CD8-positive, alpha-beta memory T cell (primary cell): ENCODE data around the gene CCR1. TPM values are rescaled to one million over a fixed set of nuclear protein-coding genes. Genes with fewer than 3 reads are reported as not detected.
A peak's percentile ranks its signal among the peaks of the same experiment; 100 is the strongest.

ENCODE experiments used
- CTCF ChIA-PET: fragments of 350-600 bp; sonication (Branson Sonifier 250); formaldehyde crosslinking; loops from one replicate; lab custom pipeline; 2021; ENCODE audit warnings: antibody characterized with exemption; lab: Charles Lee
- POLR2A ChIA-PET: fragments of 350-600 bp; sonication (Branson Sonifier 250); formaldehyde crosslinking; loops from one replicate; lab custom pipeline; 2021; ENCODE audit warnings: antibody characterized with exemption; lab: Charles Lee
- DNase-seq, 5 donors: peaks; one replicate each; pipeline versions ENCODE4 v3.0.0 to v3.0.0-alpha.2; 2020 to 2022; ENCODE audit warnings: mixed read lengths in 1 of 5
- H3K27ac ChIP-seq: one replicate; pipeline ENCODE4 v1.7.0; 2013; ENCODE audit warnings: low read depth, mild to moderate bottlenecking, low read length, moderate library complexity
- H3K27me3 ChIP-seq: 2 replicates; pipeline ENCODE4 v1.7.0; 2013; ENCODE audit warnings: low read length, mild to moderate bottlenecking; ENCODE audit not compliant: insufficient read depth, poor library complexity, severe bottlenecking
- H3K36me3 ChIP-seq: 2 replicates; pipeline ENCODE4 v1.7.0; 2013; ENCODE audit warnings: mild to moderate bottlenecking, low read length, moderate library complexity; ENCODE audit not compliant: insufficient read depth
- H3K4me1 ChIP-seq: 2 replicates; pipeline ENCODE4 v1.7.0; 2013; ENCODE audit warnings: mild to moderate bottlenecking, low read length, moderate library complexity; ENCODE audit not compliant: insufficient read depth
- H3K4me3 ChIP-seq: 2 replicates; pipeline ENCODE4 v1.7.0; 2013; ENCODE audit warnings: mild to moderate bottlenecking, low read length
- H3K9me3 ChIP-seq: 2 replicates; pipeline ENCODE4 v1.7.0; 2013; ENCODE audit warnings: mild to moderate bottlenecking, low read length
- H3K27ac Mint-ChIP-seq, 8 donors: one replicate each; pipeline ENCODE4 v1.8.0; 2020 to 2021; ENCODE audit warnings: mixed read lengths in 8 of 8, mild to moderate bottlenecking in 6 of 8, inconsistent platforms in 3 of 8, moderate library complexity in 3 of 8
- H3K27me3 Mint-ChIP-seq, 2 donors: one replicate each; pipeline ENCODE4 v1.8.0; 2020 to 2021; ENCODE audit warnings: mixed read lengths in 2 of 2, mild to moderate bottlenecking in 1 of 2, moderate library complexity in 1 of 2
- H3K36me3 Mint-ChIP-seq, 3 donors: one replicate each; pipeline ENCODE4 v1.8.0; 2020 to 2021; ENCODE audit warnings: mixed read lengths in 3 of 3, inconsistent platforms in 1 of 3, mild to moderate bottlenecking in 1 of 3
- H3K4me1 Mint-ChIP-seq, 3 donors: one replicate each; pipeline ENCODE4 v1.8.0; 2020 to 2021; ENCODE audit warnings: mixed read lengths in 3 of 3, inconsistent platforms in 1 of 3, mild to moderate bottlenecking in 1 of 3
- H3K4me3 Mint-ChIP-seq, 7 donors: one replicate each; pipeline ENCODE4 v1.8.0; 2020 to 2021; ENCODE audit warnings: mixed read lengths in 7 of 7, mild to moderate bottlenecking in 6 of 7, moderate library complexity in 4 of 7, inconsistent platforms in 2 of 7
- H3K9me3 Mint-ChIP-seq, 5 donors: one replicate each; pipeline ENCODE4 v1.8.0; 2020 to 2022; ENCODE audit warnings: mixed read lengths in 5 of 5, mild to moderate bottlenecking in 3 of 5, moderate library complexity in 2 of 5, inconsistent platforms in 1 of 5
- polyA plus RNA-seq: library from polyadenylated mRNA; unstranded; fragments of 300-500 nt; fragmentation: Illumina TruSeq; gene quantifications from one replicate; pipeline ENCODE4 v1.2.3, GENCODE V29; 2021
- total RNA-seq, 2 experiments: library from RNA; stranded (reverse); gene quantifications; one replicate each; pipeline ENCODE4 v1.2.3, GENCODE V29; 2021

Gene CCR1
- total and polyA plus RNA-seq, 3 experiments from 2014 or later, result 1.5 to 10.8 (median 1.8) TPM

GRCh38 chr3:46200211-46200610 is 7.9 kb downstream of the CCR1 start:
- H3K27ac ChIP-seq, result no peak overlapping the region
- Mint-ChIP-seq H3K27ac (peak overlapping the region in 4 of 8 donors; percentile 3 to 85 (median 44)), H3K4me1 (peaks cover 5 to 11% (median 10%) of the 10 kb centered on the region in 3 donors), H3K36me3 (peaks cover 0 to 18% (median 6%) of the 10 kb centered on the region in 3 donors), H3K9me3 (peaks cover 0 to 2% (median under 1%) of the 10 kb centered on the region in 5 donors), H3K27me3 (no peaks in the 10 kb centered on the region), H3K4me3 (no peak overlapping the region)
- DNase-seq, result no peak
- H3K4me3 ChIP-seq, result no peak overlapping the region
- ChIA-PET POLR2A (no interaction called here), CTCF (interaction anchor here (0.7 to 1.3 kb wide), 2 partner anchors 9 to 171 kb away, joined by 3 read pairs; partner anchors contain the start of gene CCR5)
- no peaks in the 10 kb centered on the region for H3K36me3 ChIP-seq
- no peaks in the 10 kb centered on the region for H3K9me3 ChIP-seq
- no peaks in the 10 kb centered on the region for H3K4me1 ChIP-seq
- H3K27me3 ChIP-seq, result no peaks in the 10 kb centered on the region

GRCh38 chr3:46196261-46196957 is 11.7 kb downstream of the CCR1 start:
- CTCF ChIA-PET, result interaction anchor here (1.0 kb wide), 1 partner anchor 11 kb away, joined by 3 read pairs; the partner anchor contains the start of gene CCR1
- no peaks in the 10 kb centered on the region for H3K4me1 ChIP-seq
- H3K36me3 Mint-ChIP-seq, result peaks cover 0 to 28% (median 2%) of the 10 kb centered on the region in 3 donors

GRCh38 chr3:46194868-46195553 is 13.1 kb downstream of the CCR1 start:
- ChIA-PET CTCF (no interaction called here), POLR2A (no interaction called here)
- no peaks in the 10 kb centered on the region for H3K4me1 ChIP-seq
- H3K36me3 Mint-ChIP-seq, result peaks cover 0 to 29% (median 2%) of the 10 kb centered on the region in 3 donors
- H3K4me3 ChIP-seq, result no peak overlapping the region
- H3K9me3 ChIP-seq, result peaks cover 4% of the 10 kb centered on the region
- H3K27me3 Mint-ChIP-seq, result peaks cover 4 to 7% of the 10 kb centered on the region in 2 donors
- H3K36me3 ChIP-seq, result no peaks in the 10 kb centered on the region
- no peak overlapping the region for H3K27ac Mint-ChIP-seq
- H3K9me3 Mint-ChIP-seq, result peaks cover 11 to 25% (median 13%) of the 10 kb centered on the region in 5 donors
- H3K27ac ChIP-seq, result no peak overlapping the region
- no peaks in the 10 kb centered on the region for H3K4me1 Mint-ChIP-seq
- H3K4me3 Mint-ChIP-seq, result no peak overlapping the region
- no peaks in the 10 kb centered on the region for H3K27me3 ChIP-seq
- no peak for DNase-seq

More at GRCh38 chr3:46196261-46196957, 11.7 kb downstream of the CCR1 start:
- no peak for DNase-seq
- Mint-ChIP-seq H3K9me3 (peaks cover 11 to 25% (median 13%) of the 10 kb centered on the region in 5 donors), H3K27me3 (peaks cover 4 to 5% of the 10 kb centered on the region in 2 donors), H3K4me1 (no peaks in the 10 kb centered on the region), H3K4me3 (no peak overlapping the region), H3K27ac (no peak overlapping the region)
- no peak overlapping the region for H3K27ac ChIP-seq
- H3K9me3 ChIP-seq, result peaks cover 4% of the 10 kb centered on the region
- no peak overlapping the region for H3K4me3 ChIP-seq
- no peaks in the 10 kb centered on the region for H3K27me3 ChIP-seq
- POLR2A ChIA-PET, result no interaction called here
- no peaks in the 10 kb centered on the region for H3K36me3 ChIP-seq

- Histone ChIP-seq H3K4me3 (no peak overlapping the region), H3K9me3 (peaks cover 4% of the 10 kb centered on the region), H3K4me1 (no peaks in the 10 kb centered on the region), H3K36me3 (no peaks in the 10 kb centered on the region), H3K27ac (no peak overlapping the region), H3K27me3 (no peaks in the 10 kb centered on the region)
- Mint-ChIP-seq H3K4me3 (no peak overlapping the region), H3K9me3 (peaks cover 11 to 25% (median 13%) of the 10 kb centered on the region in 5 donors), H3K27me3 (peaks cover 4 to 7% of the 10 kb centered on the region in 2 donors), H3K4me1 (no peaks in the 10 kb centered on the region), H3K27ac (no peak overlapping the region), H3K36me3 (peaks cover 0 to 27% (median 2%) of the 10 kb centered on the region in 3 donors)
- POLR2A ChIA-PET, result no interaction called here
- DNase-seq, result no peak
- CTCF ChIA-PET, result interaction anchor here (0.6 kb wide), 1 partner anchor 252 kb away, joined by 3 read pairs; no protein-coding TSS in a partner anchor
These were observed 14.7 kb downstream of the CCR1 start for GRCh38 chr3:46193436-46193835.

GRCh38 chr3:46192939-46193338 is 15.2 kb downstream of the CCR1 start:
- H3K27me3 Mint-ChIP-seq, result peaks cover 4 to 7% of the 10 kb centered on the region in 2 donors
- H3K4me3 ChIP-seq, result no peak overlapping the region
- H3K9me3 ChIP-seq, result peaks cover 4% of the 10 kb centered on the region
- H3K36me3 Mint-ChIP-seq, result peaks cover 0 to 22% (median 2%) of the 10 kb centered on the region in 3 donors
- H3K27ac ChIP-seq, result no peak overlapping the region
- no peaks in the 10 kb centered on the region for H3K36me3 ChIP-seq
- no peak overlapping the region for H3K4me3 Mint-ChIP-seq
- ChIA-PET CTCF (no interaction called here), POLR2A (no interaction called here)
- peaks cover 0 to 3% (median 2%) of the 10 kb centered on the region in 3 donors for H3K4me1 Mint-ChIP-seq
- H3K4me1 ChIP-seq, result no peaks in the 10 kb centered on the region
- no peak overlapping the region for H3K27ac Mint-ChIP-seq
- H3K27me3 ChIP-seq, result no peaks in the 10 kb centered on the region
- peaks cover 11 to 25% (median 11%) of the 10 kb centered on the region in 5 donors for H3K9me3 Mint-ChIP-seq
- no peak for DNase-seq

- H3K9me3 Mint-ChIP-seq, result peaks cover 11 to 25% (median 11%) of the 10 kb centered on the region in 5 donors
- H3K27me3 Mint-ChIP-seq, result peaks cover 4 to 7% of the 10 kb centered on the region in 2 donors
- H3K36me3 Mint-ChIP-seq, result peaks cover 0 to 21% (median 2%) of the 10 kb centered on the region in 3 donors
- DNase-seq, result no peak
- H3K4me1 Mint-ChIP-seq, result peaks cover 9 to 13% (median 10%) of the 10 kb centered on the region in 3 donors
- Histone ChIP-seq H3K4me1 (no peaks in the 10 kb centered on the region), H3K27me3 (no peaks in the 10 kb centered on the region), H3K36me3 (no peaks in the 10 kb centered on the region), H3K27ac (no peak overlapping the region), H3K9me3 (peaks cover 4% of the 10 kb centered on the region), H3K4me3 (no peak overlapping the region)
- H3K4me3 Mint-ChIP-seq, result no peak overlapping the region
- CTCF ChIA-PET, result no interaction called here
- H3K27ac Mint-ChIP-seq, result no peak overlapping the region
- POLR2A ChIA-PET, result no interaction called here
These were observed 16.4 kb downstream of the CCR1 start for GRCh38 chr3:46191730-46192129.

- POLR2A ChIA-PET, result no interaction called here
- no peak for DNase-seq
These were observed 19.4 kb downstream of the CCR1 start for GRCh38 chr3:46188708-46189107.

More at GRCh38 chr3:46188708-46189107, 19.4 kb downstream of the CCR1 start:
- no peak overlapping the region for H3K4me3 Mint-ChIP-seq
- H3K36me3 Mint-ChIP-seq, result peaks cover 0 to 14% (median 2%) of the 10 kb centered on the region in 3 donors
- Histone ChIP-seq H3K9me3 (peaks cover 4% of the 10 kb centered on the region), H3K27ac (no peak overlapping the region), H3K27me3 (no peaks in the 10 kb centered on the region), H3K36me3 (no peaks in the 10 kb centered on the region), H3K4me3 (no peak overlapping the region), H3K4me1 (no peaks in the 10 kb centered on the region)
- peaks cover 13 to 17% (median 13%) of the 10 kb centered on the region in 3 donors for H3K4me1 Mint-ChIP-seq
- H3K27ac Mint-ChIP-seq, result no peak overlapping the region
- H3K27me3 Mint-ChIP-seq, result peaks cover 4 to 7% of the 10 kb centered on the region in 2 donors
- peaks cover 2 to 10% (median 4%) of the 10 kb centered on the region in 5 donors for H3K9me3 Mint-ChIP-seq
- CTCF ChIA-PET, result no interaction called here
